AG04449 (cell line): ENCODE data around the gene CDK5RAP2.

Source experiments
- CTCF ChIA-PET: fragments of 350-600 bp; formaldehyde crosslinking; extraction: SDS; loops from one replicate; lab custom pipeline; 2021; ENCODE audit warnings: antibody characterized with exemption; lab: Yijun Ruan, JAX
- POLR2A ChIA-PET: fragments of 400-600, 350-600 bp; formaldehyde crosslinking; extraction: SDS; loops from one replicate; lab custom pipeline; 2020; ENCODE audit warnings: antibody characterized with exemption, inconsistent platforms; lab: Yijun Ruan, JAX
- DNase-seq: peaks from one replicate; pipeline ENCODE4 v3.0.0-alpha.2; 2010; ENCODE audit warnings: low read depth, low spot score
- H3K4me3 ChIP-seq: 2 replicates; pipeline ENCODE4 v1.5.1; 2011; ENCODE audit warnings: low read depth, mild to moderate bottlenecking, control low read depth, low read length
- TF ChIP-seq, protein P1 (sequence below): IDR thresholded peaks from one replicate; pipeline ENCODE4 v1.5.1; 2011; ENCODE audit warnings: mild to moderate bottlenecking, moderate library complexity, low read length, control low read depth, inconsistent platforms; ENCODE audit not compliant: insufficient read depth; ENCODE audit errors: missing control alignments

Gene CDK5RAP2

DNA sequence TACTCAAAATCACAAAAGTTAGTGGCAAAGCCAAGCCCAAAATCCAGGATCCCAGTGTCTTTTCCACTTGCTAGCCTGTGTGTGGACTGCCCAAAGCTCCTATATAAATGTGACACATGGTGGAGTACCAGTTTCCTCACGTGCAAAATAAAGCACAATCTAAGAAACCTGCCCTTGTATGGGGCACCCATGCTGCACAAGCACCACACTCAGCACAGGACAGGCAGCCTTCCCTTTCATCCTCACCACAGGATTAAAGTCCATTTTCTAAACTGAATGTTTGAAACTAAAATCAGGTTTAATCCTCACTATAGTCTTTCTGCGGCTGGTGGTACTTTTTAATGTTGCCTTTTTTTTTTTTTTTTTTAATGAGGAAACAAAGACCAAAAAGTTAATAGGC lies 5.5 kb downstream of the CDK5RAP2 start:
- TF ChIP-seq, protein P1, sequence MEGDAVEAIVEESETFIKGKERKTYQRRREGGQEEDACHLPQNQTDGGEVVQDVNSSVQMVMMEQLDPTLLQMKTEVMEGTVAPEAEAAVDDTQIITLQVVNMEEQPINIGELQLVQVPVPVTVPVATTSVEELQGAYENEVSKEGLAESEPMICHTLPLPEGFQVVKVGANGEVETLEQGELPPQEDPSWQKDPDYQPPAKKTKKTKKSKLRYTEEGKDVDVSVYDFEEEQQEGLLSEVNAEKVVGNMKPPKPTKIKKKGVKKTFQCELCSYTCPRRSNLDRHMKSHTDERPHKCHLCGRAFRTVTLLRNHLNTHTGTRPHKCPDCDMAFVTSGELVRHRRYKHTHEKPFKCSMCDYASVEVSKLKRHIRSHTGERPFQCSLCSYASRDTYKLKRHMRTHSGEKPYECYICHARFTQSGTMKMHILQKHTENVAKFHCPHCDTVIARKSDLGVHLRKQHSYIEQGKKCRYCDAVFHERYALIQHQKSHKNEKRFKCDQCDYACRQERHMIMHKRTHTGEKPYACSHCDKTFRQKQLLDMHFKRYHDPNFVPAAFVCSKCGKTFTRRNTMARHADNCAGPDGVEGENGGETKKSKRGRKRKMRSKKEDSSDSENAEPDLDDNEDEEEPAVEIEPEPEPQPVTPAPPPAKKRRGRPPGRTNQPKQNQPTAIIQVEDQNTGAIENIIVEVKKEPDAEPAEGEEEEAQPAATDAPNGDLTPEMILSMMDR = no peak
- CTCF ChIA-PET = no interaction called here
- POLR2A ChIA-PET = no interaction called here
- DNase-seq = no peak
- H3K4me3 ChIP-seq = no peak overlapping the region

DNA sequence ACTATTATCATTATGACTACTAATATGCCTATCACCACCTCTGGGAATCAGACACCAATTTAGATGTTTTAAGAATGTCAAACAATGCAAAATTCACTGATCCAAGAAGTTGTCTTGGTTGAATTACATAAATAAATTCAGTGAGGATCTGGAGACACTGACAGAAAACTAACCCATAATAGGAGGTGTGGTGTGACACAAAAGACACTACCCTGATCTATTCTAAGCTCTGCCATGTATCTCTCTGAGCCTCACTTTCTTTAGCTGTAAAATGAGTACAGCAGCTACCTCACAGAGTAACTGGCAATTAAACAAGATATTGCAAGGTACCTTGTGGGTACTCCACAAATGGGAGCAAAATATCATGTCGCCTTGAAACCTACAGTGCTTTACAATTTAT lies 7.5 kb downstream of the CDK5RAP2 start:
- CTCF ChIA-PET = no interaction called here
- POLR2A ChIA-PET = no interaction called here
- DNase-seq = no peak
- H3K4me3 ChIP-seq = no peak overlapping the region
- TF ChIP-seq, protein P1 = no peak

DNA sequence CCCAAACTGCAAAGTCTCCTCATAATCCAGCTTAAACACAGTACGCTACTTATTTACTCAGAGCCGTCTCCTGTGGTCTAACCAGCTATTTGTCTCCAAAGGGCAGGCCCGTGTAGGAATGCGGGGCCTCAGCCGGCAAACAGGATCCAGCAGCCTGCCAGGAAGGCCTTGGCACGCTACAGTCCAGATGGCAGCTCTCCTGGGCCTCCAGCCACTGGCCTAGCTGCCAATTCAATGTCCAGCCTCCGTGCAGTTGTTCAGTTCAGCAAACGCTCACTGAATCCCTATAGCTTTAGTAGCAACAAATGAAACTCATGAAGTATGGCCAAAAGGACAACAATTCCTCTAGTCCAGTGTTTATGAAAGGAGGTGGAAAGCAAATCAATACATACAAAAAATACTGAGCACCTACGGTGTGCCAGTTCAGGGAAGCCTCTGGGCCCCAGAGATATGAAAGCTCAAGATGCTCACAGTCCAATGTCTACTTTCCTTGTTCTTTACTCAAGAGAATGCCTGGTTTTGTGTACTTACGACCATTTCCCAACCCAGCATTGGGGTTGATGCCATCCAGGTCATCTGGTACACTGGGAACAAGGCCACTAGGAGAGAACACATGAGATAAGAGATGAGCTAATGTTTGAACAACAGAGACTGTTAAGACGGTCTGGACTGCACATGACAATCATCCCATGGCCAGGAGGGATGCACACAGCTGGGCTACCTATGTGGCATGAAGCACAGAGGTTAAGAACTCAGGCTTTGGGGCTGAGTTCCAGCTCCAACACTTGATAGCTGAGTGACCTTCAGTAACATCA lies 8.3 kb downstream of the CDK5RAP2 start:
- no peak overlapping the region for H3K4me3 ChIP-seq
- TF ChIP-seq, protein P1 = no peak
- ChIA-PET POLR2A (no interaction called here), CTCF (no interaction called here)
- DNase-seq = no peak

DNA sequence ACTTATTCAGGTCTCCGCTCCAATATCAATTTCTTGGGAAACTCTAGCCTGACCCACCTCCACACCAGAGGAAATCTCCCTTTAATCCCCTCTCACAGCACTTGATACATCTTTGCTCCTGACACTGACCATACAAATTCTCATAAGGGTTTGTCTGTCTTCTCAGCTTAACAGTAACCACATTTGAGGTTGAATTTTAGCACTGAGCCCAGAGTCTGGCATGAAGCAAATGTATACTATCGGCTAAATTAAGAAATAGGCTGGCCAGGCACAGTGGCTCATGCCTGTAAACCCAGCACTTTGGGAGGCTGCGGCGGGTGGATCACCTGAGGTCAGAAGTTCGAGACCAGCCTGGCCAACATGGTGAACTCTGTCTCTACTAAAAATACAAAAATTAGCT lies 9.7 kb downstream of the CDK5RAP2 start:
- no peak for DNase-seq
- ChIA-PET POLR2A (no interaction called here), CTCF (no interaction called here)
- H3K4me3 ChIP-seq = no peak overlapping the region
- TF ChIP-seq, protein P1 = no peak

DNA sequence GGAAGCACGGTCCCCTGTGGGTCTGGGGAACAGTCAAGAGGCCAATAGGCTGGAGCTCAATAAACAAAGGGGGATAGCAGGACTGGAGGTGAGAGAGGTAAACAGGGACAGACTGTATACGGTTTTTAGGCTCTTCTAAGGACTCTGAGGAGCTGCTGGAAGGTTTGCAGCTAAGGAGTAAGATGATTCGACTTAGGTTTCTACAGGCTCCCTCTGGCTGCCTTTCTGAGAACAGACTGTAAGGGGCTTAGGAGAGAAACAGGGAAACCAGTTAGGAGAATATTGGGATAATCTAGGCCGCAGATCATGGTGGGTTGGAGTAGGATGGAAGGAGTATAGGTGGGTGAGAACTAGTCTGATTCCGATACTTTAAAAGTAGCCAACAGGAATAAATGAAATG lies 10.4 kb downstream of the CDK5RAP2 start:
- no peak overlapping the region for H3K4me3 ChIP-seq
- no peak for DNase-seq
- CTCF ChIA-PET = no interaction called here
- TF ChIP-seq, protein P1 = no peak
- POLR2A ChIA-PET = no interaction called here

DNA sequence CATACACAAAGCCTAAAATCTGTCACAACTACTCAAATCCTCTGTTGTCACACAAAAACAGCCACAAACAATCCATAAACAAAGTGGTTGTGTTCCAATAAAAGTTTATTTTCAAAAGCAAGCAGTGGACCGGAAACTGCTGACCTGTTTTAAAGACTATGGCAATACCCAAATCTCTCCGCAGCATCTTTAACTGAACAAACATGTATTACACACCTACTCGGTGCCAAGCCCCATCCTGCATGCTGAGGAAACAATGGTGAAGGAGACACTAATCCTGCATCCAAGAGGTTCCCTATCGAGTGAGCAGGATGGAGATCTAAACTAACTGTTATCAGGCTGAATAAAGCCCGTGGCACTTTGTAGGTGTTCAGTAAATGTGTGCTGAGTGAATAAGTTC lies 11.2 kb downstream of the CDK5RAP2 start:
- CTCF ChIA-PET = no interaction called here
- no peak overlapping the region for H3K4me3 ChIP-seq
- no peak for DNase-seq
- POLR2A ChIA-PET = no interaction called here
- TF ChIP-seq, protein P1 = no peak
